H1 (cell line): ENCODE data around the gene EIF5A2.

Experiments
- CTCF ChIP-seq, 3 experiments: IDR thresholded peaks; 1 replicate in 2 of 3; 2 replicates in 1 of 3; pipeline versions ENCODE4 v1.5.1 to v1.6.1; 2011; ENCODE audit warnings: low read length in 3 of 3, mild to moderate bottlenecking in 3 of 3, inconsistent platforms in 2 of 3, low read depth in 1 of 3, moderate library complexity in 1 of 3; ENCODE audit not compliant: insufficient read depth in 1 of 3; ENCODE audit errors: control extremely low read depth in 1 of 3
- EZH2 ChIP-seq: fragments of 200-600 bp; sonication (generic); IDR thresholded peaks from 2 replicates; pipeline ENCODE4 v1.7.1; 2012; ENCODE audit warnings: low read depth, mild to moderate bottlenecking, moderate library complexity, low read length, inconsistent platforms; ENCODE audit not compliant: severe bottlenecking
- GABPA ChIP-seq: IDR thresholded peaks from 2 replicates; pipeline ENCODE4 v1.6.1; 2011; ENCODE audit warnings: mild to moderate bottlenecking, low read length, moderate library complexity, borderline replicate concordance; ENCODE audit not compliant: insufficient read depth
- HDAC2 ChIP-seq, 2 experiments: fragments of 300-600 bp in 1 of 2; sonication (generic) in 1 of 2; IDR thresholded peaks; 2 replicates each; pipeline ENCODE4 v1.6.1; 2011 to 2012; ENCODE audit warnings: low read depth in 2 of 2, low read length in 2 of 2, mild to moderate bottlenecking in 2 of 2, moderate library complexity in 2 of 2, borderline replicate concordance in 1 of 2, inconsistent platforms in 1 of 2
- POLR2A ChIP-seq, 2 experiments: IDR thresholded peaks; 1 replicate in 1 of 2; 2 replicates in 1 of 2; pipeline ENCODE4 v1.6.1; 2011; ENCODE audit warnings: low read depth in 2 of 2, low read length in 2 of 2, mild to moderate bottlenecking in 2 of 2; ENCODE audit errors: control extremely low read depth in 1 of 2
- POLR2AphosphoS5 ChIP-seq: IDR thresholded peaks from 2 replicates; pipeline ENCODE4 v1.6.1; 2011; ENCODE audit warnings: low read depth, low read length
- RAD21 ChIP-seq, 2 experiments: IDR thresholded peaks in 1 of 2; conservative IDR thresholded peaks in 1 of 2; 2 replicates each; pipeline ENCODE4 v1.6.1; 2011; ENCODE audit warnings: low read depth in 2 of 2, low read length in 2 of 2, improper control_type of control experiment in 1 of 2, inconsistent platforms in 1 of 2, mild to moderate bottlenecking in 1 of 2, moderate library complexity in 1 of 2
- SIN3A ChIP-seq, 2 experiments: IDR thresholded peaks in 1 of 2; conservative IDR thresholded peaks in 1 of 2; 2 replicates each; pipeline ENCODE4 v1.6.1; 2011 to 2012; ENCODE audit warnings: low read length in 2 of 2, improper control_type of control experiment in 1 of 2, low read depth in 1 of 2, mild to moderate bottlenecking in 1 of 2
- SP1 ChIP-seq: IDR thresholded peaks from 2 replicates; pipeline ENCODE4 v1.6.1; 2011; ENCODE audit warnings: low read depth, low read length
- TEAD4 ChIP-seq: IDR thresholded peaks from 2 replicates; pipeline ENCODE4 v1.6.1; 2012; ENCODE audit warnings: low read depth, low read length, inconsistent platforms, mixed read lengths
- USF2 ChIP-seq: IDR thresholded peaks from 2 replicates; pipeline ENCODE4 v1.6.1; 2011; ENCODE audit warnings: low read length, improper control_type of control experiment
- YY1 ChIP-seq: IDR thresholded peaks from 2 replicates; pipeline ENCODE4 v1.6.1; 2011; ENCODE audit warnings: low read depth, mild to moderate bottlenecking, low read length

GRCh38 chr3:170947018-170947769 is 38.8 kb upstream of the EIF5A2 start:
- no peak for TF ChIP-seq YY1
- TF ChIP-seq CTCF (IDR thresholded peaks at IDR 0.05; ENCODE audit: control extremely low read depth in 1 of 3, insufficient read depth in 1 of 3, low read depth in 1 of 3, low read length in 3 of 3), result no peak
- no peak for TF ChIP-seq USF2
- TF ChIP-seq TEAD4, result no peak
- no peak for TF ChIP-seq SIN3A (conservative IDR thresholded peaks at IDR 0.05 in 1 of 2, IDR thresholded peaks at IDR 0.05 in 1 of 2; ENCODE audit: low read depth in 1 of 2, low read length in 2 of 2)
- no peak for TF ChIP-seq POLR2A (IDR thresholded peaks at IDR 0.05; ENCODE audit: control extremely low read depth in 1 of 2, low read depth in 2 of 2, low read length in 2 of 2)
- TF ChIP-seq GABPA, result no peak
- TF ChIP-seq POLR2AphosphoS5, result no peak
- TF ChIP-seq SP1, result no peak
- no peak for TF ChIP-seq RAD21 (IDR thresholded peaks at IDR 0.05 in 1 of 2, conservative IDR thresholded peaks at IDR 0.05 in 1 of 2; ENCODE audit: low read depth in 2 of 2, low read length in 2 of 2)
- TF ChIP-seq EZH2, result no peak
- TF ChIP-seq HDAC2 (IDR thresholded peaks at IDR 0.05; ENCODE audit: borderline replicate concordance in 1 of 2, low read depth in 2 of 2, low read length in 2 of 2), result no peak
